RWPE1 (cell line): ENCODE data around the gene LILRB3.
"Not testable (repeated sequence)": the region's sequence is repeated elsewhere in the genome, so short reads cannot be mapped to it uniquely, and the experiment has no call there.

ENCODE experiments used
- CTCF ChIA-PET: fragments of 350-600 bp; sonication (Branson Sonifier 250); formaldehyde crosslinking; extraction: SDS; loops from one replicate; lab custom pipeline; 2021; lab: Yijun Ruan, JAX
- POLR2A ChIA-PET: fragments of 400-600 bp; formaldehyde crosslinking; extraction: SDS; loops from one replicate; lab custom pipeline; 2020; ENCODE audit warnings: antibody characterized with exemption; ENCODE audit not compliant: low non-redundant PET; lab: Yijun Ruan, JAX
- DNase-seq: peaks from one replicate; pipeline ENCODE4 v3.0.0; 2012; ENCODE audit warnings: low spot score
- H3K27ac ChIP-seq: fragments of 450-650 bp; 2 replicates; pipeline ENCODE4 v1.5.1; 2017
- CTCF ChIP-seq: fragments of 450-650 bp; conservative IDR thresholded peaks from 2 replicates; pipeline ENCODE4 v1.5.1; 2017; ENCODE audit warnings: low read depth, mild to moderate bottlenecking

Gene LILRB3

GRCh38 chr19:54252845-54253244, 30.0 kb upstream of the LILRB3 start:
- ChIA-PET POLR2A (no interaction called here), CTCF (no interaction called here)
- H3K27ac ChIP-seq = no peak overlapping the region
- TF ChIP-seq CTCF = no peak
- no peak for DNase-seq

GRCh38 chr19:54252243-54252642, 29.4 kb upstream of the LILRB3 start:
- ChIA-PET CTCF (no interaction called here), POLR2A (no interaction called here)
- DNase-seq = no peak
- H3K27ac ChIP-seq = no peak overlapping the region
- no peak for TF ChIP-seq CTCF

- CTCF ChIA-PET = no interaction called here
- no peak for DNase-seq
- H3K27ac ChIP-seq = no peak overlapping the region
- no peak for TF ChIP-seq CTCF
- POLR2A ChIA-PET = no interaction called here
Observed at GRCh38 chr19:54248016-54248601, 25.3 kb upstream of the LILRB3 start.

- ChIA-PET POLR2A (no interaction called here), CTCF (interaction anchor here (1.3 kb wide), 1 partner anchor 19 kb away, joined by 3 read pairs; no protein-coding TSS in a partner anchor)
- H3K27ac ChIP-seq = no peak overlapping the region
- no peak for TF ChIP-seq CTCF
- no peak for DNase-seq
Observed at GRCh38 chr19:54247106-54247930, 24.5 kb upstream of the LILRB3 start.

GRCh38 chr19:54245936-54246335, 23.1 kb upstream of the LILRB3 start:
- CTCF ChIA-PET = no interaction called here
- TF ChIP-seq CTCF = no peak
- POLR2A ChIA-PET = no interaction called here
- no peak for DNase-seq
- H3K27ac ChIP-seq = no peak overlapping the region

GRCh38 chr19:54243809-54244208, 21.0 kb upstream of the LILRB3 start:
- POLR2A ChIA-PET, H3K27ac ChIP-seq, DNase-seq, CTCF ChIA-PET: not testable (repeated sequence)

- CTCF ChIA-PET, H3K27ac ChIP-seq, DNase-seq, POLR2A ChIA-PET: not testable (repeated sequence)
Observed at GRCh38 chr19:54242646-54243045, 19.8 kb upstream of the LILRB3 start, which contains the start of gene LILRA6. LILRA6 (minus strand) TSS chr19:54242790.

GRCh38 chr19:54242234-54242633, 19.4 kb upstream of the LILRB3 start:
- H3K27ac ChIP-seq, POLR2A ChIA-PET, DNase-seq, CTCF ChIA-PET: not testable (repeated sequence)

- H3K27ac ChIP-seq, POLR2A ChIA-PET, DNase-seq, CTCF ChIA-PET: not testable (repeated sequence)
Observed at GRCh38 chr19:54240372-54241336, 17.8 kb upstream of the LILRB3 start.
